Esophagus mucosa (tissue), 1 donor: ENCODE results near the gene SS18L1. TPM values are rescaled to one million over a fixed set of nuclear protein-coding genes. Genes with fewer than 3 reads are reported as not detected.

Experiments used
- ATAC-seq: fragments of 200-7000 bp; cut with Tn5 transposase; one replicate; pipeline ENCODE4 v1.9.1; 2020
- total RNA-seq: library from RNA; stranded (reverse); gene quantifications from one replicate; pipeline ENCODE4 v1.2.4, GENCODE V29; 2023
- donor health status: DM: yes; HTN: yes; CAD: no.

The SS18L1 gene
- total RNA-seq, 1 donor from 2014 or later, result 6.9 TPM

DNA sequence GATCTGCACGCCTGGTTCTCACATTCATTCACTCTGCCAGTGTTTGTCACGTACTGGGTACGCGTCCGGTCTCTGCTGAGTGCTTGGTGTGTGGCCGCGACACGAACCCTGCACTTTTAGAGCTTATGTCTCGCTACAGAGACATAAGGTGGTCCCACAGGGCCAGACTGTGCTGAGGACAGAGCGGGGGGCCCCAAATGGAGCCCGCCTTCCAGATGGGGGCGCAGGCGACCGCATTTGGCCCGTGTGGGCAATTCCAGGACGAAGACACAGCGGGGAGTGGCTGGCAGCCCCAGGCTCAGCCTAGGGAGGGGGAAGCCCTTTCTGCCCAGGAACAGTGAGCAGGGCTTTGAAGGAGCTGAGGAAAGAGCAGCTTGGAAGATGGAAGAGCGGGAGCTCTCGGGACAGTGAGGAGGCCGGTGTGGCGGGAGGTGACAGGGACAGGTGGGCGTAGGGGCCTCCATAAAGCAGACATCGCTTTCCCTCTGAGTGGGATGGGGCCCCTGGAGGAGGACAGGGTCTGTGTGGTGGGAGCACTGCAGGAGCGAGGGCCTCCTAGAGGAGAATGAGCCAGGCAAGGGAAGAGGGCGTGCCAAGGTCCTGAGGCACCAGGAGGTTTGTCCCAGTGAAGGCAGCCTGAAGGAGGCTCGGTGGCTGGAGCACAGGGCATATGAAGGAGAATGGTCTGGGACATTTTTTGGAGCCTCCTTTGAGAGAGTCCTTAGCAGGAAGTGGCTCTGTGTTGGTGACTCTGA is 31.5 kb downstream of the SS18L1 start:
- peak; percentile 20 for ATAC-seq

DNA sequence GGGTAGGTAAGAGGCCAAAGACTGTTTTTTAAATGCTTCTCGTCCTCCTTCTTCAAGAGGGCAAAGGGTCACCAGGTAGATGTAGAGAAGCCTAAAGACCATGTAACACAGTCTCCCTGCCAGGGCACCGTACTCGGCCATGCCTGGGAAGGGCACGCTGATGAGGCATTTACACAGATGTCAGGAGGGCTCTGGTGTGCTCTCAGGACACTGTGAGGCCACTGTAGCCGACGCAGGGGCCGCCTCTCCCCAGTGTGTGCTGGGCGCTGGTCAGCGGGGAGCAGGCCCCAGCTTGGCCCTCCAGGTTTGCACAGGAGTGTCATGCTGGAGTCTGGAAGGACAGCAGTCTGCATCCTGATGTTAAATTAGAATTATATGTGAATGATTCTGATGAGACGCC is 32.1 kb downstream of the SS18L1 start:
- no peak for ATAC-seq

DNA sequence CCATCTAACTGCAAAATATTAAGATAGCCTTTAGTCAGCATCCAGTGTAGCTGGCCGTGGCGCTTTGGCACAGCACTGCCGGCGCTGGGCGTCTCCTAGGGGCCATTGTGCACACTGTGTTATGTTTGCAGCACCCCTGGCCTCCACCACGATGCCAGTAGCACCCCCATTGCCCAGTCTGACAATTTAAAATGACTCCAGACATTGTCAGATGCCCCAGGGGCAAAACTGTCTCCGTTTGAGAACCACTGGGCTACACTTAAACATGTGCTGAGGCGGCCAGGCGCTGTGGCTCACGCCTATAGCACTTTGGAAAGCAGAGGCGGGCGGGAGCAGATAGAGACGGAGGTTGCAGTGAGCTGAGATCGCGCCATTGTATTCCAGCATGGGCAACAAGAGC is 33.3 kb downstream of the SS18L1 start:
- ATAC-seq, result no peak

DNA sequence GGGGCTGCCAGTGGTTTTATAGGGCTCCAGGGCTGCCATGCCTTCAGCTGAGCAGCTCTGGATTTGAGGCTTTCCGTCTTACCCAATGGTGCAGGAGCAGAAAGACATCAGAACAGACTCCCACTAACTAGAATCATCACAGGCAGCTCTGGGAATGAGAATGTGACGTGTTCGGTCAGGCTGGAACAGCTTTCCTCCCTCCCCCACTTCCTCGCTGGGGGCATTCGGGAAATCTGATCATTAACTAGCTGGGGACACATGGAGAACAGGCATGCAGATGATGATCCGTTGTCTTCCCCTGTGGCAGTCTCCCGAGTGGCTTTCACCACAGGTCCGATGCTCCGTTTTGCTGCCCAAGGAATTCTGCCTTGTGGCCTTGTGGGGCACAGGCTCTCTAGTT is 33.7 kb downstream of the SS18L1 start:
- no peak for ATAC-seq

DNA sequence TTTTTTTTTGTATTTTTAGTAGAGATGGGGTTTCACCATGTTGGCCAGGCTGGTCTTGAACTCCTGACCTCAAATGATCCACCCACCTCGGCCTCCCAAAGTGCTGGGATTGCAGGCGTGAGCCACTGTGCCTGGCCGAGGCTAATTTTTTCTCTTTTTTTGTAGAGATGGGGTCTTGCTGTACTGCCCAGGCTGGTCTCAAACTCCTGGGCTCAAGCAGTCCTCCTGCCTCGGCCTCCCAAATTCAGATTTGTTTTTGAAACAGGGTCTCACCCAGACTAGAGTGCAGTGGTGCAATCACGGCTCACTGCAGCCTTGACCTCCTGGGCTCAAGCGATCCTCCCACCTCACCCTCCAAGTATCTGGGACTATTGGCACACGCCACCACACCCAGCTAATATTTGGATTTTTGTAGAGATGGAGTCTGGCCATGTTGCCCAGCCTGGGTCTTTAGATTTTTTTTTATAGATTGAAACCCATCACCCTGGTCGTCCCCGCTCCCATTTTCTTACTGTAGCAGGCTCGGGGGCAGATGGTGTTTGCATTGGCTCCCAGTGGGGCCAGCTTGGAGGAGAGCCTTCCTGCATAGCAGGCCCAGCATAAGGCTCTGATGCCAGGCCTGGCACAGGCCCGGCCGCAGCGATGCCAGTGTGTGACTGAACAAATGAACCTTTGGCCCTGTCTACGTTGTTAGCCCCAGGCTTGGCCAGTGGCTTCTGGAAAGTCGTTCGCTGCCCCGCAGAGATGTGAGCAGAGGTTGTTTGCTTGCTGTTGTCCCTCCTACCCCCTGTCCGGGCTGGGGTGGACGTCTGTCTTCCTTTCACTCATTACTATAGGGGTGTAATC is 35.0 kb downstream of the SS18L1 start:
- ATAC-seq, result no peak

DNA sequence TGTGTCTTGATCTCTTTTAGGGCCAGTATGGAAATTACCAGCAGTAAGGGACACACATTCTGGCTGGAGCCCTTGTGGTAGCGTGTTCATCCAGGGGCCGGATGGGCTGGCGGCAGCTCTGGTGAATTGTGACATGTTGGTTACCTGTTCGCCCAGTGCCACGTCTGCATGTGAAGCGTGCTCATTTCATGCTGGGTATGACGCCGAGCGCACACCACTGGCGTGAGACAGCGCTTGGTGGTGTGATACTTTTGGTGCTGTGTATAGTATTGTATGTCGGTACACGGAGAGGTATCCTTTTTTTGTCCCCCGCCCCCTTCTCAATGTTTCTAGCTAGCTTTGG is 35.6 kb downstream of the SS18L1 start:
- ATAC-seq, result no peak

DNA sequence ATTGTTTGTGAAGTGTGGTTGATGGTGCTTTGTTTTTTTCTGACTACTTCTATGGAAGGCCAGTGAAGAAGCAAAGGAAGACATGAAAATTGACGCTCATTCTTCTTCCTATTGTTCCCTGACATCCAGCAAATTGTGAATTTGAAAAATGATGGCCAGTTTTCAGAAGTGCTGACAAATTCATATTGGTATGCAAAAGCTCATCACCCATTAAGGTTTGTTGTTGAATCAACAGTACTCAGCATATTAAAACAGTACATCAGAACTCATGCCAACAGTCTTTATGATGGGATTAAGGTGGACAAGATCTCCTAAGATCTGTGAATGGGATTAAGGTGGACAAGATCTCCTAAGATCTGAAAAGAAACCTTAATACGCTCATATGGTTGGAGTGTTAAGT is 38.2 kb downstream of the SS18L1 start:
- no peak for ATAC-seq

DNA sequence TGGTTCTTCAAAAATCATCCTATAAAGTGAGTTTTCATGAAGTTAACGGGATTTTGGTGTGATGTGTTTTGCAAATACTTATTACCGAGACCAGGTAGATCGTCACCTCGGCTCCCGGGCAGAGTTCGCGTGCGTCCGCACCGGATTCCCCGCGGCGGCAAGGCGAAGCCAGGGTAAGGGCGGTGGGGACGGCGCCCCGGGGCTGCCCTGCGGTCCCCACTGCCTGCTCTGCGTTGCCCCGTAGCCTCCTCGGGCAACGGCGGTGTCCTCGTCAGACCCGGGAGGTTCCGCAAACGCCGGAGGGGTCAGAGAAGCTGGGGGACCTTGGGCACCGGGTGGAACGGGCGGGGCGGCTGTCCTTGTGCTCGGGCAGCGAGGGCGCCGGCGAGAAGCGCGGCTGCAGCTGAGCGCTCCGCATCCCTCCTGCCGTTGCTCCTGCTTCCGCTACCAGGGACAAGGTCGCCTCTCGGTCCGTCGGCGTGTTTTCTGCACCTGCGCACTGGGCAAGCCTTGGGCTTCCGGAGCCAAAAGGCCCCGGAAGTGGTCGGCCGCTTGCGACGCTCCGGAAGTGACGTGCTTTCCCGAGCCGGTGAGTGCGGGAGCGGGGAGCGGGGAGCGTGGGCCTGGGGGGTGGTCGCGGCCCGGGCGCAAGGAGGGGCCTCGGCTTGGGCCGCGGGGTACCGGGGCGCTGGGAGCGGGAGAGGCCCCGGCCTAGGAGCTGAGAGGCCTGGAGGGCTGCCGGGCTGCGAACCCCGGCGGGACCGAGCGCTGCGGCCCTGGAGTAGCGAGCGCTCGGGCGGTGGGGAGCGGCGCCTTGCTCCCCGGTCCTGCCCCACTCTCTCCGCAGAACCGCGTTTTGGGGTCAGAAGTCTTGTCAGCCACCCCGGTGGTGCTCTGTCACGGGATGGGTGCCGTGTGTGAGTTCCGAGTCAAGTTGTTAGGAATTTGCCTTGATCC is 39.2 kb downstream of the SS18L1 start, which contains the start of gene MTG2:
MTG2 (plus strand) TSS at position 560 of the 957 bp plus-strand sequence. CDS start 10,393 bp downstream, outside the sequence.
- ATAC-seq, result peak; percentile 98

DNA sequence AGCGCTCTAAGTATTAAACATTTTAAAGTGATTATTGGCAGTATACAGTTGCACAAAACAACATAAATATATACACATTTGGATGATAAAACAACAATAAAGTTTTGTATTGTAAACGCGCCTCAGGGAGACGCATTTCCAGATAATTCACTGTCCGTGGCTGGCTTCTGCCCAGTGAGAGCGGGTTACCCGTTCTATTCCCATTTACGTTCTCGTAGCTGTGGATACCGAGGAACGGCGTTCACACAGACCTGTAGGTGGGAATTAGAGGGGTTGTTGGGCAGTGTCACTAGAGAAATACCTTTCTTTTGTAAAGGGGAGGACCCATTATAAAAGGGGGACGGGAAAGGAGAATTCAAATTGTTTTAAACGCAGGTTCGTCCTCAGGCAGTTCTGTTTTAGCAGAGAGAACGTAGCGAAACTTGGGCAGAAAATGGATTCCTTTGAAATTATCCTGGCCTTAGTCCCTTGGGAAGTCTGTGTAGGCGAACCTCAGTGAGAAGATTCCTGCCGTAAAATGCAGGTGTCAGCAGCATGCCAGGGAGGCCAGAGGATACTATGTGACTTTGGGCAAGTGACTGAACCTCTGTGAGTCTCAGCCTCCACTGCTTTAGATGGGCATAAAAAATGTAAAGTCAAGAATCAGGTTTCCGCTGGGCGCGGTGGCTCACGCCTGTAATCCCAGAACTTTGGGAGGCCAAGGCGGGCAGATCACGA is 40.0 kb downstream of the SS18L1 start:
- no peak for ATAC-seq

DNA sequence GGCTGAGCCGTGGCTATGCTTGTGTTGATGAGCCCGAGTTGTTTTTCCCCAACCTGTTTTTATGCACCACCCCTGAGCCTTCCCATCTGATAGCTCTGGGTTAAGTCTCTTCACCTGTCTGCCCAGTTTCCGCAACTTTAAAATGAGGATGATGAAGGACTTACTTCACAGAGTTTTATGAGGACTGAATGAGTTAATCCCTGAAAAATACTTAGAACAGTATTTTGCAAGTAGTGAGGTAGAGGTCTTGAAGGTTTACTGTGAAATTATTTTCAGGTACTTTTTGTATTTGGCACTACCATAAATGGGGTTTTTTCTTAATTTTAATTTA is 42.5 kb downstream of the SS18L1 start:
- ATAC-seq, result no peak

DNA sequence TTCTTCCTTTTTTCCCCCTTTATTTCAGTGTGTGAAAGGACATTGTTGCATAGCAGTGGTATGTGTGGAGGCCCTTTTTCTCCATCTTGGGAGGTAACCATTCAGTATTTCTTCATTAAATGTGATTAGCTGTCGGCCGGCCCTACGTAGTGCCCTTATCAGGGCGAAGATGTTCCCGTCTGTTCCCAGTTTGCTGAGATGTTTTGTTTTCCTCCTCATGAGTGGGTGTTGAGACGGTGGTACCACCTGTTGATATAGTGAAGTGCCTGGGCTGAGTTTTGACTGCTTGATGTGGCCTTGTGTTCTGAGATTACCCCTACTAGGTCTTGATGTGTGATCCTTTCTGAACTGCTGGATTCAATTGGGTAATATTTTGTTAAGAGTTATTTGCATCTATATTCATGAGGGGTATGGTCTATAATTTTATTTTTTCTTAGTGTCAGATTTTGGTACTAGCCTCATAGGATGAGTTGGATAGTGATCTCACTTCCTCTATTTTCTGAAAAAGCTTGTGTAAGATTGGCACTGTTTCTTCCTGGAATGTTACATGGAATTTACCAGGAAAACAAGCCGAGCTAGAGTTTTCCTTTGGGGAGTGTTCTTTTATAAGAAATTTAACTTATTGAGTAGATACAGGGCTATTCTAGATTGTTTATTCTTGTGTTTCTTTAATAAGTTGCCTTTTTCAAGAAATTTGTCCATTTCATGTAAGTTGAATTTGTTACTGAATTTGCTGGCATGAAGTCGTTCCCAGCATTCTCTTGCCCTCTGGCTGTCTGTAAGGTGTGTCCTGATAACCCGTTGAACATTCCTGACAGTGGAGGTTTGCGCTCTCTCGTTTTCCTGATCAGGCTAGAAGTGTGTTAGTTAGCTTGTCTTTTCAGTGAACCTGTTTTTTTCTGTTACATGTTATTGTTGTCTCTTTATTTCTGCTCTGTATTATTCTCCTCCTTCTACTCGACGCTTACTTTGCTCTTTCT is 43.6 kb downstream of the SS18L1 start:
- ATAC-seq, result no peak

DNA sequence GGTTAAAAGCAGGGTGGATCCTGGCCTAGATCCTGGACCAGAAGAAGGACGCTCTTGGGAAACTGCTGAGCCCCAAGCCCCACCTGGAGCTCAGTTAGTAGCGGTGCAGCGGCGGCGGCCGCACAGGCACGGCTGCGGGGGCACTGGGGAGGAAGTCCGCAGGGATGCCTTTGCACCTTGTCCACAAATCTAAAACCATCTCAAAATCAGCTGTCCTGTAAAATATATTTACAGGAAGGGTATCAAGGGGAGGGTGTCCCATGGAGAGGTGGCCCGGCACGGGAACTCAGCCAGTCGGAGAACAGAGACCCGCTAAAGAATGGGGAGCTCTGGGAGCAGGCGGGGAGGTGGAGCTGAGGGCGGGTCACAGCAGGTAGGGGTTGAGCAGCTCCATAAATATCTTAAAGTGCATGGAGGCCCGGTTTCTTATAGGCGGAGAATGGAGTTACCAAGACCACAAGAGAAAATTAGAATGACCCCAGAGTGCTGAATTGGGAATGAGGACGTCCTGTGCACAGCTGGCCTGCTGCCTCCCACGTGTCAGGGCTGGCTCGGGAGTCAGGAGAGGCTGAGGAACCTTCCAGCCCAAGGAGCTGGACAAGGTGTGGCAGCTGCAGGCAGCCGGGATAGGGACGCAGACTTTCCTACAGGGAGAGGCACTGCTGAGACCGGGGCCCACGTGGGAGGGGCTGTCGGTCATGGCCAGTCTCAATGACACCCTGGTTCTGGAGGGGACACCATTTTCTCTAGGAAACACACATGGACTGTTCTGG is 47.3 kb downstream of the SS18L1 start:
- ATAC-seq, result no peak

DNA sequence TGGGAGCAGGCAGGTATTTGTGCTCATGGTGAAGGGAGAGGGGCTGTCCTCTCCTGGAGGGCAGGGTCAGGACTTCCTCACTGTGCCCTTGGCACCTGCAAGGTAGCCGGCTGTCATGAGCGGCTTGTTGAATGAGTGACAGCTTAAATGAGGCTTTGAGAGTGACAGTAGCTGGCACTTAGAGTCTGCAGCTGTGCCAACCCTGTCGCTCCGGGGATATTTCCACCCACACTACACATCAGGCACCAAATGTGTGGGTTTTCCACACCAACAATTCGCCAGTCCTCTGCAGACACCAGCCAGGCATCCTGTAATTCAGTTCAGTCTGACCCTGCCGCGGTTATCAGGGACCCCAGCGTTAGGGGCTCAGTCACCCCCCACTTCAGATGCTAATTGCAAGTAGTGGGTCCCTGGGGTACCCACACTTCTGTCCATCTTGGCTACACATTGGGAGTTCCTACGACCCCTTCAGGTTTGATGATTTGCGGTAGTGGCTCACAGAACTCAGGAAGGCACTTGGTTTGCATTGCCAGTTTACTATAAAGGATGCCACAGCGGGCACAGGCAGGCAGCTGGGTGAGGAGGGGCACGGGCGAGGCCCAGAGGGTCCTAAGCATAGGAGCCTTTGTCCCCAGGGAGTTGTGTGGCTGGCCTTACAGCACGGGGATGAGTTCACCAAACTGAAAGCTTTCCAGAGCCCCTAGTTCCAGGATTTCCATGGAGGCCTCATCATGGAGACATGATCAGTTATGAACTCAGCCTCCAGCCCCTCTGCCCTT is 48.4 kb downstream of the SS18L1 start:
- no peak for ATAC-seq

DNA sequence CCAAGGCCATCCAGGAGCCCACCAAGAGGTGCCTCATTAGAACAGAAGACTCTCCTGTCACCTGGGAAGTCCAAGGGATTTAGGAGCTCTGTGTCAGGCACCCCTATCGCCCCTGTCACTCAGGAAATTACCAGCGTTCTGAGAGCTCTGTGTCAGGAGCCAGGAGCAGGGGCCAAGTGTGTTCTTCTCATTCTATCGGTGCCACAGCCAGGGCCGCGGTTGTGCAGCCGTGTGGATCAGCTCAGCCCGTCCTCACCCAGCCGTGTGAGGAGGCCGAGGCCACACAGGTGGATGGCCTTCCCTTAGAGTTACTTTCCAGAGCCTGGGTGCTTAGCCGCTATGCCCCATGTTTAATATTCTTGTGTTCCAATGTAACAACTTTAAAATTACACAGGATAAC is 49.1 kb downstream of the SS18L1 start:
- no peak for ATAC-seq

DNA sequence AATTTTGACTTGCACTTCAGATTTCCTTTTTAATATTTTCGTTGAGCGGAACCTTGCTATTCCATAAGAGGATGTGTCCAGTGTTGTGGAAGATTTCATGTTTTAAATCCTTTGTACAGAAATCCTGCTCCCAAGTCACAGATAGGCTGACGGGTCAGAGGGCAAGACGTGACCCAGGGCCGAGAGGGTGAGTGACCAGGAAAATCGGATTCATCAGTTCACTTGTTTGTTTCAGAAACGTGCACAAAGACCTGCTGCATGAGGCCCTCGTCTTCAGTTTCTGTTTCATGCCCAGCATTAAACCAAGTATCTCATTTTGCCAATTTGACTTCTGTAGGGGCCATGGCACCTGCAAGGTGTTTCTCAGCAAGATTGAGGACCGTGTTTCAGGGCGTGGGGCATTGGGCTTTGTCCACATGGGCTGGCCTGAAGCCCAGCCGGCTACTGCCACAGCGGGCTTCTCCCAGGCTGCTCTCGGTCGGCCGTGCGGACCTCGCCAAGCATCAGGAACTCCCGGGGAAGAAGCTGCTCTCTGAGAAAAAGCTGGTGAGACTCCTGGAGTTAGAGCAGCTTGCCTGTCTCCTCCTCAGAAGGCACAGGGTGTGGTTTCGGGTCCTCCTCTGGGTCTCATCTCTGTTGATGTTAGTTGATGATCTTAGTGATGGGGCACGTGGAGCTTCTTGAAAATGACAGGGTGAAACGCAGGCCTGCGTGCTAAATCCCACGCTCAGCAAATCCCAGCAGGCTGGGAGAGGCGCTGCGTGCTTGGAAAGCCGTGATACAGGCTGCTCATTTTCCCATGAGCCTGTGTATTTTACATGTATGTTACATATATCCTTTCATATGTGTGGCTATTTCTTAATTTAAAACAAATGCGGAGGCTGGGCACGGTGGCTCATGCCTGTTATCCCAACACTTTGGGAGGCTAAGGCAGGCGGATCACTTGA is 49.8 kb downstream of the SS18L1 start:
- ATAC-seq, result no peak

DNA sequence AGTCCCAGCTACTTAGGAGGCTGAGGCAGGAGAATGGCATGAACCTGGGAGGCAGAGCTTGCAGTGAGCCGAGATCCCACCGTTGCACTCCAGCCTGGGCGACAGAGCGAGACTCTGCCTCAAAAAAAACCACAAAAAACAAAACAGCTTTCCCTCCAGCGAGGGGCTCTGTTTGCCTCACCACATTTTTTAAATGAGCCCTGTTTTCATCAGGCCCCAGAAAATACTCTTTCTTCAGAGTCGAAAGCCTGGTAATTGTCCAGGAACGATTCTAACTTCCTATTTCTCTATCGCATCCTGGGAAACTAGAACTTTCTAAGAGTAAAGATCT is 51.5 kb downstream of the SS18L1 start:
- no peak for ATAC-seq

DNA sequence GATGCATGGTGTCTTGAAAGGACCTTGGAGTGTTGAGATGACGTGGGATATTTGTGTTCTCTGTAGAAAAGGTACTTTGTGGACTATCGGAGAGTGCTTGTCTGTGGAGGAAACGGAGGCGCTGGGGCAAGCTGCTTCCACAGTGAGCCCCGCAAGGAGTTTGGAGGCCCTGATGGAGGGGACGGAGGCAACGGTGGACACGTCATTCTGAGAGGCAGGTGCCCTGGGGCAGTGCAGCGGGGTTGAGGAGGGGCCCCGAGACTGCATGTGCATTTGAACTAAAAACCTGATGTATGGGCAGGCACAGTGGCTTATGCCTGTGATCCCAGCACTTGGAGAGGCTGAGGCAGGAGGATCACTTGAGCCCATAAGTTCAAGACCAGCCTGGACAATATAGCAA is 52.2 kb downstream of the SS18L1 start:
- ATAC-seq, result no peak

DNA sequence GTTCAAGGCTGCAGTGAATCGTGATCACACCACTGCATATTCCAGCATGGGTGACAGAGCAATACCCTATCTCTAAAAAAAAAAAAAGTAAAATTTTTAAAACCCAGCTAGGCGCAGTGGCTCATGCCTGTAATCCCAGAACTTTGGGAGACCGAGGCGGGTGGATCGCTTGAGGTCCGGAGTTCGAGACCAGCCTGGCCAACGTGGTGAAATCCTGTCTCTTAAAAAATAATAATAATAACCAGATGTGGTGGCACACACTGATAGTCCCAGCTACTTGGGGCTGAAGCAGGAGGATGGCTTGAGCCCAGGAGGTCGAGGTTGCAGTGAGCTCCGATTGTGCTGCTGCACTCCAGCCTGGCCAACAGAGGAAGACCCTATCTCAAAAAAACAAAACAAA is 52.7 kb downstream of the SS18L1 start:
- ATAC-seq, result no peak
